MM.1S (cell line): ENCODE data around the gene FAM193B.

Experiments
- DNase-seq: peaks from one replicate; pipeline ENCODE4 v3.0.0-alpha.2; 2015
- H2AFZ ChIP-seq: fragments of 300-600 bp; sonication (generic); 2 replicates; pipeline ENCODE4 v1.6.0; 2016; ENCODE audit warnings: antibody characterized with exemption, low read length
- H3F3A ChIP-seq: fragments of 300-600 bp; sonication (generic); 2 replicates; pipeline ENCODE4 v1.6.1; 2016; ENCODE audit warnings: mild to moderate bottlenecking, antibody characterized with exemption, low read length, moderate library complexity, mixed read lengths; ENCODE audit not compliant: insufficient read depth
- H3K27ac ChIP-seq: fragments of 300-600 bp; sonication (generic); 2 replicates; pipeline ENCODE4 v1.5.1; 2016; ENCODE audit warnings: mild to moderate bottlenecking, low read length
- H3K27me3 ChIP-seq: fragments of 300-600 bp; sonication (generic); replicated peaks from 2 replicates; pipeline ENCODE4 v1.6.0; 2016; ENCODE audit warnings: low read length; ENCODE audit not compliant: insufficient read depth
- H3K36me3 ChIP-seq: fragments of 300-600 bp; sonication (generic); replicated peaks from 2 replicates; pipeline ENCODE4 v1.6.1; 2016; ENCODE audit warnings: mild to moderate bottlenecking, low read length, mixed read lengths; ENCODE audit not compliant: insufficient read depth
- H3K4me1 ChIP-seq: fragments of 300-600 bp; sonication (generic); 2 replicates; pipeline ENCODE4 v1.6.1; 2016; ENCODE audit warnings: low read length, mixed read lengths
- H3K4me2 ChIP-seq: fragments of 300-600 bp; sonication (generic); 2 replicates; pipeline ENCODE4 v1.6.0; 2016; ENCODE audit warnings: low read depth, low read length
- H3K4me3 ChIP-seq: fragments of 300-600 bp; sonication (generic); 2 replicates; pipeline ENCODE4 v1.5.1; 2016; ENCODE audit warnings: low read length, mixed read lengths
- H3K79me2 ChIP-seq: fragments of 300-600 bp; sonication (generic); 2 replicates; pipeline ENCODE4 v1.6.1; 2016; ENCODE audit warnings: mixed run types, low read length, mixed read lengths
- H3K9ac ChIP-seq: fragments of 300-600 bp; sonication (generic); 2 replicates; pipeline ENCODE4 v1.6.1; 2016; ENCODE audit warnings: low read length, mixed read lengths
- H3K9me2 ChIP-seq: fragments of 300-600 bp; sonication (generic); replicated peaks from 2 replicates; pipeline ENCODE4 v1.6.1; 2016; ENCODE audit warnings: mild to moderate bottlenecking, low read length, mixed read lengths; ENCODE audit not compliant: insufficient read depth
- H3K9me3 ChIP-seq: fragments of 300-600 bp; sonication (generic); replicated peaks from 2 replicates; pipeline ENCODE4 v1.6.1; 2016; ENCODE audit warnings: mild to moderate bottlenecking, low read length, mixed read lengths; ENCODE audit not compliant: insufficient read depth
- H4K20me1 ChIP-seq: fragments of 300-600 bp; sonication (generic); 2 replicates; pipeline ENCODE4 v1.6.1; 2016; ENCODE audit warnings: mild to moderate bottlenecking, low read length, moderate library complexity, mixed read lengths; ENCODE audit not compliant: insufficient read depth
- EZH2 ChIP-seq: fragments of 300-600 bp; sonication (generic); optimal IDR thresholded peaks from 2 replicates; pipeline ENCODE3; 2017; ENCODE audit warnings: low read depth, mild to moderate bottlenecking, antibody characterized with exemption, low read length, mixed read lengths
- EZH2phosphoT487 ChIP-seq: fragments of 300-600 bp; sonication (generic); IDR thresholded peaks from 2 replicates; pipeline ENCODE4 v1.6.1; 2018; ENCODE audit warnings: antibody characterized with exemption, low read length
- TF ChIP-seq, protein P1 (sequence below): fragments of 300-600 bp; sonication (generic); IDR thresholded peaks from 2 replicates; pipeline ENCODE4 v1.5.1; 2016; ENCODE audit warnings: antibody characterized with exemption, low read length, mixed read lengths

The FAM193B gene

GRCh38 chr5:177545487-177546257 lies 8.7 kb downstream of the FAM193B start:
- H3K27ac ChIP-seq, result no peak overlapping the region

GRCh38 chr5:177542816-177543465 lies 11.4 kb downstream of the FAM193B start:
- TF ChIP-seq, protein P1, sequence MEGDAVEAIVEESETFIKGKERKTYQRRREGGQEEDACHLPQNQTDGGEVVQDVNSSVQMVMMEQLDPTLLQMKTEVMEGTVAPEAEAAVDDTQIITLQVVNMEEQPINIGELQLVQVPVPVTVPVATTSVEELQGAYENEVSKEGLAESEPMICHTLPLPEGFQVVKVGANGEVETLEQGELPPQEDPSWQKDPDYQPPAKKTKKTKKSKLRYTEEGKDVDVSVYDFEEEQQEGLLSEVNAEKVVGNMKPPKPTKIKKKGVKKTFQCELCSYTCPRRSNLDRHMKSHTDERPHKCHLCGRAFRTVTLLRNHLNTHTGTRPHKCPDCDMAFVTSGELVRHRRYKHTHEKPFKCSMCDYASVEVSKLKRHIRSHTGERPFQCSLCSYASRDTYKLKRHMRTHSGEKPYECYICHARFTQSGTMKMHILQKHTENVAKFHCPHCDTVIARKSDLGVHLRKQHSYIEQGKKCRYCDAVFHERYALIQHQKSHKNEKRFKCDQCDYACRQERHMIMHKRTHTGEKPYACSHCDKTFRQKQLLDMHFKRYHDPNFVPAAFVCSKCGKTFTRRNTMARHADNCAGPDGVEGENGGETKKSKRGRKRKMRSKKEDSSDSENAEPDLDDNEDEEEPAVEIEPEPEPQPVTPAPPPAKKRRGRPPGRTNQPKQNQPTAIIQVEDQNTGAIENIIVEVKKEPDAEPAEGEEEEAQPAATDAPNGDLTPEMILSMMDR, result no peak
- no peak for TF ChIP-seq EZH2
- TF ChIP-seq EZH2phosphoT487, result no peak
- no peak overlapping the region for H3K4me3 ChIP-seq
- no peaks in the 10 kb centered on the region for H3K9me3 ChIP-seq
- DNase-seq, result no peak
- H3F3A ChIP-seq, result no peaks in the 10 kb centered on the region
- H3K4me2 ChIP-seq, result no peak overlapping the region
- no peaks in the 10 kb centered on the region for H3K4me1 ChIP-seq
- H3K27me3 ChIP-seq, result no peaks in the 10 kb centered on the region
- H3K27ac ChIP-seq, result no peak overlapping the region
- no peak overlapping the region for H2AFZ ChIP-seq
- no peaks in the 10 kb centered on the region for H3K36me3 ChIP-seq
- H3K9me2 ChIP-seq, result no peaks in the 10 kb centered on the region
- no peaks in the 10 kb centered on the region for H4K20me1 ChIP-seq
- H3K79me2 ChIP-seq, result peaks cover 83% of the 10 kb centered on the region
- H3K9ac ChIP-seq, result no peak overlapping the region

More at GRCh38 chr5:177545487-177546257, 8.7 kb downstream of the FAM193B start:
- Histone ChIP-seq H3F3A (no peaks in the 10 kb centered on the region), H3K9me3 (no peaks in the 10 kb centered on the region), H3K9me2 (no peaks in the 10 kb centered on the region), H3K36me3 (no peaks in the 10 kb centered on the region), H3K4me2 (no peak overlapping the region), H4K20me1 (0 out of 2 replicates have a peak, but pooled peaks cover 4% of the 10 kb centered on the region), H2AFZ (no peak overlapping the region), H3K9ac (no peak overlapping the region), H3K27me3 (no peaks in the 10 kb centered on the region), H3K4me3 (no peak overlapping the region), H3K4me1 (no peaks in the 10 kb centered on the region), H3K79me2 (peaks cover 91% of the 10 kb centered on the region)
- no peak for DNase-seq
- TF ChIP-seq, protein P1, result no peak

GRCh38 chr5:177540438-177540837 lies 13.9 kb downstream of the FAM193B start:
- no peaks in the 10 kb centered on the region for H3K27me3 ChIP-seq

More at GRCh38 chr5:177540438-177540837, 13.9 kb downstream of the FAM193B start:
- Histone ChIP-seq H3K36me3 (no peaks in the 10 kb centered on the region; the same call in 1 of the 2 replicates), H3K9ac (no peak overlapping the region), H3F3A (no peaks in the 10 kb centered on the region), H4K20me1 (no peaks in the 10 kb centered on the region), H3K27ac (no peak overlapping the region), H3K9me2 (no peaks in the 10 kb centered on the region), H3K4me3 (no peak overlapping the region), H3K9me3 (no peaks in the 10 kb centered on the region), H3K4me1 (no peaks in the 10 kb centered on the region), H3K4me2 (no peak overlapping the region), H3K79me2 (peaks cover 72% of the 10 kb centered on the region), H2AFZ (no peak overlapping the region)
- TF ChIP-seq EZH2phosphoT487 (no peak), EZH2 (no peak)
- TF ChIP-seq, protein P1, result no peak
- no peak for DNase-seq
